NCI-H345 treated with DMSO at 0.1 percent for 48 hours (cell line): ENCODE results near the gene TYRO3.

Experiments
- DNase-seq: peaks from one replicate; lab custom pipeline; 2025; ENCODE audit not compliant: unreplicated experiment; lab: John Stamatoyannopoulos, UW

Gene TYRO3

GRCh38 chr15:41599061-41599460 is 40.0 kb downstream of the TYRO3 start:
- DNase-seq = no peak

- no peak for DNase-seq
These were observed 44.5 kb downstream of the TYRO3 start for GRCh38 chr15:41603411-41603935.

GRCh38 chr15:41603941-41604911 is 45.2 kb downstream of the TYRO3 start:
- no peak for DNase-seq

GRCh38 chr15:41605566-41605965 is 46.6 kb downstream of the TYRO3 start:
- DNase-seq = no peak

GRCh38 chr15:41606997-41607396 is 48.0 kb downstream of the TYRO3 start:
- no peak for DNase-seq

- no peak for DNase-seq
These were observed 50.1 kb downstream of the TYRO3 start for GRCh38 chr15:41609123-41609522.

GRCh38 chr15:41610048-41610447 is 51.0 kb downstream of the TYRO3 start:
- no peak for DNase-seq

- DNase-seq = no peak
These were observed 61.7 kb downstream of the TYRO3 start for GRCh38 chr15:41620536-41621199.

GRCh38 chr15:41621200-41622193 is 62.5 kb downstream of the TYRO3 start:
- peak; percentile 64 for DNase-seq

- DNase-seq = no peak
These were observed 63.9 kb downstream of the TYRO3 start for GRCh38 chr15:41622901-41623300.

GRCh38 chr15:41627203-41627602 is 68.2 kb downstream of the TYRO3 start:
- no peak for DNase-seq

GRCh38 chr15:41629463-41629862 is 70.5 kb downstream of the TYRO3 start:
- DNase-seq = no peak

- no peak for DNase-seq
These were observed 70.9 kb downstream of the TYRO3 start for GRCh38 chr15:41629883-41630282.

- no peak for DNase-seq
These were observed 71.7 kb downstream of the TYRO3 start for GRCh38 chr15:41630616-41631217.

GRCh38 chr15:41631880-41632470 is 73.0 kb downstream of the TYRO3 start:
- DNase-seq = no peak
